ENCODE results near the gene CDK13.
A peak's percentile ranks its signal among the peaks of the same experiment; 100 is the strongest.
"Not testable (repeated sequence)": the region's sequence is repeated elsewhere in the genome, so short reads cannot be mapped to it uniquely, and the experiment has no call there.

Gene CDK13

DNA sequence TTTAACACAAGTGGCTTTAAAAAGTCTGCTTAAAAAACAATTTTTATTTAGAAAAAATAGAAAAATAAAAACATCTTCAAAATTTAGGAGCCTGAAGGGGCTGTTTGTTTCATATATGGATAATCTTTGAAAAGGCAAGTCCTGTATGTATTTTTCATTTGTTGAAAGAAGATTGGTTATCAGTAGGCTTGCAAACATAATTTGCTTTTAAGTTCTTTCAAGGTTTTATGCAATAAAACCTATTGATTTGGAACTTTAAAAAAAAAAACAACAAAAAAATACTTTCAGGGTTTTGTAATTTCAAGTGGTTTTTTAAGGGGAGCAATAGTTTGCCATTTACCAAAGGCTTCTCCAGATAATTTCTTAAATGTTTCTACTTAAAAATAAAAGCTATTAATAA, 148.8 kb downstream of the CDK13 start:
- DNase-seq (ENCODE audit: low read depth), result no peak

DNA sequence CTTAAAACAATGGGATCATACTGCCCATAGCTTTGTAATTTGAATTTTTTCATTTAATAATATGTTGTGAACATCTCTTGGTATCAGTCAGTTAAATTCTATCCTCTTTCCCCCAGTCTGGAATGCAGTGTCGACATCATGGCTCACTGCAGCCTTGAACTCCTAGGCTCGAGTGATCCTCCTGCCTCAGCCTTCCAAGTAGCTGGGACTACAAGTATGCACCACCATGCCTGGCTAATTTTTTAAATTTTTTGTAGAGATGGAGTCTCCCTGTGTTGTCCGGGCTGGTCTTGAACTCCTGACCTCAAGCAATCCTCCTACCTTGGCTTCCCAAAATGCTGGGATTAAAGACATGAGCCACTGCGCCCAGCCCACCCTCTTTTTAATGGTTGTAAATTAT, 149.8 kb downstream of the CDK13 start:
- DNase-seq (ENCODE audit: low read depth), result no peak

DNA sequence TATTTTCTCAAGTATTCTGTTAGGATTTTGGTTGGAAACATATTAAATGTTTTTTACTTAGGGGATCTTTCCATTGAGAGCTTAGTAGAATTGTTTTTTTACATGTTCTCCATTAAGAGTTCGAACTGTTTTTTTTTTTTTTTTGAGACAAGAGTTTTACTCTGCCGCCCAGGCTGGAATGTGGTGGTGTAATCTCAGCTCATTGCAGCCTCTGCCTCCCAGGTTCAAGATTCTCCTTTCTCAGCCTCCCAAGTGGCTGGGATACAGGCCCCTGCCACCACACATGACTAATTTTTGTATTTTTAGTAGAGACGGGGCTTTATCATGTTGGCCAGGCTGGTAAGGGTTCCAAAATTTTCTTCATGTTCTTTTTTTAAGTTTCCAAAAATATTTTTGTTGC, 151.1 kb downstream of the CDK13 start:
- DNase-seq (ENCODE audit: low read depth), result no peak

DNA sequence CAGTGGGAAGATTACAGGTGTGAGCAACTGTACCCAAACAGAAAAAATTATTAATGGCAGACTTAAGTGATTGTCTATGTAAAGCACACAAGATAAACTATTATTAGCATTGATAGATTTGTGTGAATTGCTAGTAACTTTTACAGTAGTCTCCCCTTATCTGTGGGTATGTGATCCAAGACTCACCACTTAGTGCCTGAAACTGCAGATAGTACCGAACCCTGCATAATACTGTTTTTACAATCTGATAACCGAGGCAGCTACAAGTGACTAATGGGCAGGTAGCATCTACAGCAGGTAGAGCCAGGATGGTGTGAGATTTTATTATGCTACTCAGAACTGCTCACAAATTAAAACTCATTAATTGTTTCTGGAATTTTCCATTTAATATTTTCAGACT, 152.8 kb downstream of the CDK13 start:
- no peak for DNase-seq (ENCODE audit: low read depth)

DNA sequence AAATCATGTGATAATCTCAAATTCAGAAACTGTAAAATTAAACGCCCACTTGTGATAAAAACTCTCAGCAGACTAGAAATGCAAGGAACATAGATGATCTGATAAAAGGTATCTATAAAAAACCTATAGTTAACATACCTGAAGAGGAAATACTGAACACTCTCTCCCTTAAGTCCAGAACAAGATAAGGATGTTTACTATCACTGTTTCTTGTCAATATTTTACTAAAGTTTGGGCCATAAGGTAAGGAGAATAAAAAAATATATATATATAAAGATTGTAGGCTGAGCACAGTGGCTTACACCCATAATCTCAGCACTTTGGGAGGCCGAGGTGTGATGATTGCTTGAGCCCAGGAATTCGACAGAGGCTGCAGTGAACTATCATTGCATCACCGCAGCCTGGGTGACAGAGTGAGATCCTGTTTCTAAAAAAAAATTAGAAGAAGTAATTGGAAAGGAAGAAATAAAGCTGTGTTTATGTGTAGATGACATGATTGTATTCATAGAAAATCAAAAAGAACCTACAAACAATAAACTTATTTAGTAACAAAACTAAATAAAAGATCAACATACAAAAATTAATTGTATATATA, 155.9 kb downstream of the CDK13 start:
- DNase-seq (ENCODE audit: low read depth), result no peak

DNA sequence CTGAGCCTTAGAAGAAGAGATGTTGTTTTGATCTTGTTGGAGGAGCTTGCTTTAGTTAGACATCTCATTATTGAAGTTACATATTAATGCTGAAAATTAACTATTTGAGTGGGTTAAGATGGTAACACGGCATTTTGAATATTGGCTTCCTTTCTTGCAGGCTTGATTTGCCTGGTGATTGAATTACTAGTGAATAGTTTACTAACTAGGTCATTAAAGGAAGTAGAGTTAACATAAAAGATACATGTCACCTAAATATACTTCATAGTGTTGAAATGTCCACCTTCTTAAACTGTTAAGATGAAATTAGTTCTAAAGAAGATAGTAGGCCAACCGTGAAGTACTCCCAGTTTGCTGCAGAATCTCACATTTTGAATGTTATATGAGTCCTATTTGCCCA, 165.9 kb downstream of the CDK13 start:
- DNase-seq (ENCODE audit: low read depth), result no peak

DNA sequence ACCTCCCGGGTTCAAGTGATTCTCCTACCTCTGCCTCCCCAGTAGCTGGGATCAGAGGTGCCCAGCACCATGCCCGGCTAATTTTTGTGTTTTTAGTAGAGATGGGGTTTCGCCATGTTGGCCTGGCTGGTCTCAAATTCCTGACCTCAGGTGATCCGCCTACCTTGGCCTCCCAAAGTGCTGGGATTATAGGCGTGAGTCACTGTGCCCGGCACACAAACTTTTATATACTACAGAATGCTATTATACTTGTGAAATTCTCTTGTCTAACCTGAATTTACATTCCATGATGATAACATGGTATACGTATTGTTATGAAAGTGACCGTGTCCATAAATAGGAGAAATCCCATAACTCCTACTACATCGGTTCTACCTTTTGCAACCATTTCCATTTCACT, 167.1 kb downstream of the CDK13 start:
- DNase-seq (ENCODE audit: low read depth), result not testable (repeated sequence)

DNA sequence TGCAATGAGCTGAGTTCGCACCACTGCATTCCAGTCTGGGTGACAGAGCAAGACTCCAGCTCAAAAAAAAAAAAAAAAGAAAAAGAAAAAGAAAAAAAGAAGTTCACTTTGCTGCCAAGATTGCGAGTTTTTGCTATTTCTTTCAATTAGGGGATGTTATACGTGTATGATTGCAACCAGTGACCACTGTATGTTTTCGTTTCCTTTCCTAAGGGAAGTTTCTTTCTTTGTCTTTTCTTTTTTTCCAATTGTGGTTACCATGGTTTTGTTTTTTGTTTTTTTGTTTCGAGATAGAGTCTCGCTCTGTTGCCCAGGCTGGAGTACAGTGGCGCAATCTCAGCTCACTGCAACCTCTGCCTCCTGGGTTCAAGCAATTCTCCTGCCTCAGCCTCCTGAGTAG, 168.1 kb downstream of the CDK13 start:
- not testable (repeated sequence) for DNase-seq (ENCODE audit: low read depth)

DNA sequence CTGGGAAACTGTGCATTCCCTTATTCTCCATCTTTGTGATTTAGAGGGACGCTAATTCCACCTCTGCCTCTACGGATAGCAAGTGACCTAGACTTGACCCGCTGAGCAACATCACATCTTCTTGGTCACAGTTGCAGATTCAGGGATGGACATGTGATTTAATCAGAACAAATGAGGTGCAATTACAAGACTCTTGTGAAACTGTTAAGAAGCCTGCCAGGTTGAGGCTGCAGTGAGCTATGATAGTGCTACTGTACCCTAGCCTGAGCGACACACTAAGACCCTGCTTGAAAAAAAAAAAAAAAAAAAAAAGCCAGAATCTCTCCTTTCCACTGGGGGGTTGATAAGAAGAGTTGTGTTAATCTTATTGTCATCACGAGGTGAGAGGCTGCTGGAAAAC, 170.0 kb downstream of the CDK13 start:
- no peak for DNase-seq (ENCODE audit: low read depth)

DNA sequence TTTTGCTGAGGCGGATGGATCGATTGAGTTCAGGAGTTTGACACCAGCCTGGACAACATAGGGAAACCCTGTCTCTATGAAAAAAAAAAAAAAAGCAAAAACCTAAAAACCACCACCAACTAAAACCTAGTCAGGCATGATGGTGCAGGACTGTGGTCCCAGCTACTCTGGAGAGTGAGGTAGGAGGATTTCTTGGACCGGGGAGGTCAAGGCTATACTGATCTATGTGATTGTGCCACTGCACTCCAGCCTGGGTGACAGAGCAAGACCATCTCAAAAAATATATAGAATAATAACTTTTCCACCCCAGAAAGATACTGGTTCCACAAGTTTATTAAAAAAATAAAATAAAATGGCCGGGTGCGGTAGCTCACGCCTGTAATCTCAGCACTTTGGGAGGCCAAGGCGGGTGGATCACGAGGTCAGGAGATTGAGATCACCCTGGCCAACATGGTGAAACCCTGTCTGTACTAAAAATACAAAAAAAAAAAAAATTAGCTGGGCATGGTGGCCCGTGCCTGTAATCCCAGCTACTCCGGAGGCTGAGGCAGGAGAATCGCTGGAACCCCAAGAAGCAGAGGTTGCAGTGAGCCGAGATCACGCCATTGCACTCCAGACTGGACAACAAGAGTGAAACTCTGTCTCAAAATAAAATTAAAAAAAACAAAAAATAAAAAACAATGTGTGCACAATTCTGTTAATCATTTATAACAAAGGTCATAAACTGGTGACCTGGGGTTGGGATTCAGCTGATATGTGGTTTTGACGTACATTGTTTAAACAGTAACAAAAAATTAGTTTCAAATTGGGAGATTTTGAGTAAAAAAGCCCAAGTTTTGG, 172.3 kb downstream of the CDK13 start:
- not testable (repeated sequence) for DNase-seq (ENCODE audit: low read depth)

DNA sequence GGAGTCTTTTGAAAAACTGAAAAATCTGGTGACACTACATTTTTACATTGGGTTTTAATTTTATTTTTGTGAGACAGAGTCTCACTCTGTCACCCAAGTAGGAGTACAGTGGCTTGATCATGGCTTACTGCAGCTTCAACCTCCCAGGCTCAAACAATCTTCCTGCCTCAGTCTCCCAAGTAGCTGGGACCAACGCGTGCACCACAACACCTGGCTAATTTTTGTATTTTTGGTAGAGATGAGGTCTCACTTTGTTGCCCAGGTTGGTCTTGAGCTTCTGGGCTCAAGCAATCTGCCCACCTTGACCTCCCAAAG, 172.8 kb downstream of the CDK13 start:
- DNase-seq (ENCODE audit: low read depth), result no peak

DNA sequence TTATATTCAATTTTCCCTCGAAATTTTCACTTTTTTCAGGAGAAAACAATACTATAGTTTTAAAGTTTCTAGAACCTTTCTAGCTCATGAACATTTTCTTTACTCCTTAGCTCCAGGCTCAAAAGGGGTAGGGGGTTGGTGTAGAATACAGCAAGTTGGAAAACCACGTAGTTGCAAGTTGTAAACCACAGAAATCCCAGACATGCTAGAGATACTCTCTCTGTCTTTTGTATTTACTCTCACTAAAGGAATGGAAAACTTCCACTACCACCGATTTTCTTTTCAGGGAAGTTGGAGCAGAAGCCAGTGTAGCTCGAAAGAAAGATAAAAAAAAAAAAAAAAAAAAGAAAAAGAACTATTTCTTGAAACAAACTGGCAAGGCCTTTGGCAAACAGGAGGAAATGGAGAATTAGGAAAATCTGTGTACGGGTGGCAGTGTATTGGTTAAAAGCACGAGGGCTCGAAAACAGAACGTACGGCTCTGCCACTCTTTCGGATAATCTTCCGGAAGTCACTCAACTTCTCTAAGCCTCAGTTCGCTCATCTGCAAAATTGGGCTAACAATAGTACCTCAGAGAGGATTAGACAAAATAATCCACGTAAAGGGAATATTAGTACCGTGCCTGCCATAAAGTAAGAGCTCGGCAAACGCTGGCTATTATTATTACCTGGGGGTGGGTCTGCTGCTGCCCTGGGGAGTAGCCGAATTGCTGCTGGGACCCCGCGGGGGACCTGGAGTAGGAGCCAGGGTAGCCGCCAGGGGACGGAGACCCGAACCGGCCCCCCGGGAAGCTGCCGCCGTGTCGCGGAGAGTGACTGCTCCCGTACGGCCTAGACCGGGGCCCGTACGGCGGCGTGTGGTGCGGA, 183.7 kb downstream of the CDK13 start:
- DNase-seq (ENCODE audit: low read depth), result no peak

DNA sequence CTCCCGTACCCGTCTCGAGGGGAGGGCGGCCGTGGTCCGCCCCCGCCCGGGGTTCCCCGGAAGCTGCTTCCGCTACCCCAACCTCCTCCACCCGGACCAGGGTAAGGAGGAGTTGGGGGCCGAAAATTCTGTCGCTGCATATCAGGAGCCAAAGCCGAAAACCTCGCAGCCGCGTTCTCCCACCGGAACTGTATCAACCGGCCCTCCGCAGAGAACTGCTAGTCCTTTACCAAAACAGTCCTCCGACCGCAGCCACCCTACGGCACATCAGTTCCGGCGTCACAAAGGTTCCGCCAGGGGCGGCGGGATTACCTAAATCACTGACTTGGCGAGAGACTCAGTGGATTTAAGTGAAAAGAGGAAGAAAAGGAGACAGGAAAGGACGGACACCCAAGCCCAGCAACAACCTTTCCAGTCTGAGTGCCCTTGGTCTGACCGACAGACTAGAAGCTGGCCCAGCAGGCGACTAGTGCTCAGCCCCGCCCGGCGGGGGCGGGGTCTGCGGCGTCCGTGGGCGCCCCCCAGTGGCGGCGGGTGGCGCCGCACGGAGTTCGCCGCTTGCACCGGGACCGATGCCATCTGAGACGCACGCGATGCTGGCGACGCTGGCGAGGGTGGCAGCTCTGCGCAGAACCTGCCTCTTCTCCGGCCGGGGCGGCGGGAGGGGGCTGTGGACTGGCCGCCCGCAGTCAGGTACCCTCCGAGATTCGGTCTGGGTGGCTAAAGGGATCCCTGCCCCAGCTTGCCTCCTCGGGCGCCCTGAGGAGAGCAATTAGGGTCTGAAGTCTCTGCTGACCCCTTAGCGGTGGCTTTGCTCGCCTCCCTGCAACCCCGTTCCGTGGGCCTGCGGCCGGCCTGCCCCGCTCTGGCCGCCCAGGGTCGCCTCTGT, 184.6 kb downstream of the CDK13 start, which contains the start of the genes MPLKIP and SUGCT:
Gene MPLKIP, minus strand, starts transcription at position 195 of the 889 bp plus-strand sequence. Its CDS starts 55 bp downstream, at position 140.
Gene SUGCT, plus strand, starts transcription at position 578 of the 889 bp plus-strand sequence.
- peak; percentile 74 for DNase-seq (ENCODE audit: low read depth)

DNA sequence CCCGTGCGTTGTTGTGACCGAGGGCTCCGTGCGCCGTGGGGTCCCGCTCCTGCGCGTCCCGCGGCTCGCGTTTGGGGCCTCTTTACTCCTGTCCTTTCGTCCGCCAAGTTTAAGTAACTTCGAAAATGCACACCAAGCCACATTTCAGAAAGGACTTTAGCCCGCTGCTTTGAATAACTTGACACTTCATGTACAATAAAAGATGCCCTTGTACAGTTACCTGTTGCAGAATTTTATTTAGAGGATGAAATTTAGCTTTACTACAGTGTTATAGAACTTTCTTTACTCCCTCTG, 185.2 kb downstream of the CDK13 start:
- peak; percentile 0 for DNase-seq (ENCODE audit: low read depth)

DNA sequence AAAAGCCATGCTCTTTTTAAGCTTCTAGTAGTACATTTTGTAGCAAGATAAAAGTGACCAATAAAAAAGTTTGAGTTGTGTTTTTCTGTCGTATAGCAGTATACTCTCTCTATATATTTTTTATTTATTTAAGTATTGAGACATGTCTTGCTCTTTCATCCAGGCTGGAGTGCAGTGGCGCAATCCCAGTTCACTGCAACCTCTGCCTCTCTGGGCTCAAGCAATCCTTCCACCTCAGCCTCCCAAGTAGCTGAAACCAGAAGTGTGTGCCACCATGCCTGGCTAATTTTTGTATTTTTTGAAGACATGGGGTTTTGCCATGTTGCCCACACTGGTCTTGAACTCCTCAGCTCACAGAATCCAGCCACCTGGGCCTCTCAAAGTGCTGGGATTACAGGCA, 187.5 kb downstream of the CDK13 start:
- no peak for DNase-seq (ENCODE audit: low read depth)

DNA sequence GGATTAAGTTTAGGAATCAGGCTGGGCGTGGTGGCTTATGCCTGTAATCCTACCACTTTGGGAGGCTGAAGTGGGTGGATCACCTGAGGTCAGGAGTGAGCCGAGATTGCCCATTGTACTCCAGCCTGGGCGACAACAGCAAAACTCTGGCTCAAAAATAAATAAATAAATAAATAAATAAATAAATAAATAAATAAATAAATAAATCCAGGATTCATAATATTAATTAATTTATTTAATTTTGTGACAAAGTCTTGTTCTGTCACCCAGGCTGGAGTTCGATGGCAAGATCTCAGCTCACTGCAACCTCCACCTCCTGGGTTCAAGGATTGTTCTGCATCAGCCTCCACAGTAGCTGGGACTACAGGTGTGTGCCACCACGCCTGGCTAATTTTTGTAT, 188.9 kb downstream of the CDK13 start:
- DNase-seq (ENCODE audit: low read depth), result no peak

DNA sequence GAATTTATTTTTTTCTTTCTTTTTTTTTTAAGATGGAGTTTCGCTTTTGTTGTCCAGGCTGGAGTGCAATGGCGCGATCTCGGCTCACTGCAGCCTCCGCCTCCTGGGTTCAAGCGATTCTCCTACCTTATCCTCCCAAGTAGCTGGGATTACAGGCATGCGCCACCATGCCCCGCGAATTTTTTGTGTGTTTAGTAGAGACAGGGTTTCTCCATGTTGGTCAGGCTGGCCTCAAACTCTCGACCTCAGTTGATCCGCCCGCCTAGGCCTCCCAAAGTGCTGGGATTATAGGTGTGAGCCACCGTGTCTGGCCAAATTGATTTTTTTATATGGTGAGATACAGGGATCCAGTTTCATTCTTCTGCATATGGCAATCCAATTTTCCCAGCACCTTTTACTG, 189.8 kb downstream of the CDK13 start:
- not testable (repeated sequence) for DNase-seq (ENCODE audit: low read depth)

DNA sequence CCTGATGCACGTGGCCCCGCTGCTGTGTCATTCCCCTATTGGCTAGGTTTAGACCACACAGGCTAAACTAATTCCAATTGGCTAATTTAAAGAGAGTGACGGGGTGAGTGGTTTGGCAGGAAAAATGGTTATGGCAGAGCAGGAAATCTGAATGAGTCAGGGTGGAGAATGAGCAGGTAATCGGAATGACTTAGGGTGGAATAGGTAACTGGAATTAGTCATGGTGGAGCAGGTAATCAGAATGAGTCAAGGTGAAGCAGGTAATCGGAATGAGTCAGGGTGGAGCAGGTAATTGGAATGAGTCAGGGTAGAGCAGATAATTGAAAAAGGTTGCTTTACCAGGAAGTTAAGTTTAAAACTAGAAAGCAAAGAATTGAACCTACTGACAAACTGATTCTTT, 191.9 kb downstream of the CDK13 start:
- DNase-seq (ENCODE audit: low read depth), result not testable (repeated sequence)

DNA sequence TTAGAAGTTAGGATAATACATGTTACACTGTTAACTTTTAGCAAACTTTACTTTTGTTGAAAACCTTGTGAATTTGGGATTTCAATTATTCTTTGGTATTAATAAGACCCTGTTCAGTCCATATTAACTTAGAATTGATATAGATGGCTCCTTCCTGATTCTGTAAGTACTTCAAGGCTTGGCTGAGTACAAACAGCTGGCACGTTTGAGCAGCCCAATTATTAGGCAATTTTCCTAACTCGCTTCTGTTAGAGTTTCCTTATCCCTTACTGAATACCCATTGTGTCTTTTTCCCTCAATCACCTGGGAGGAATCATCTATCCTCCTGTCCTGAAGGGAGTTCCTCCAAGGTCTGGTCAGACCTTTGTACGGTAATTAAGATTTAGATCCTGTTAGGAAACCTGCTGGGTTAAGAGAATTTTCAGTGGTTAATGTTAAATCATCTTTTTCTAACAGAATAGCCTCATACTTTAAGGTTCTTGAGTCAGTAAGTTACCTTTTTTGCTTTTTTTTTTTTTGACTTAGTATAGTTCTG, 195.6 kb downstream of the CDK13 start:
- DNase-seq (ENCODE audit: low read depth), result not testable (repeated sequence)

DNA sequence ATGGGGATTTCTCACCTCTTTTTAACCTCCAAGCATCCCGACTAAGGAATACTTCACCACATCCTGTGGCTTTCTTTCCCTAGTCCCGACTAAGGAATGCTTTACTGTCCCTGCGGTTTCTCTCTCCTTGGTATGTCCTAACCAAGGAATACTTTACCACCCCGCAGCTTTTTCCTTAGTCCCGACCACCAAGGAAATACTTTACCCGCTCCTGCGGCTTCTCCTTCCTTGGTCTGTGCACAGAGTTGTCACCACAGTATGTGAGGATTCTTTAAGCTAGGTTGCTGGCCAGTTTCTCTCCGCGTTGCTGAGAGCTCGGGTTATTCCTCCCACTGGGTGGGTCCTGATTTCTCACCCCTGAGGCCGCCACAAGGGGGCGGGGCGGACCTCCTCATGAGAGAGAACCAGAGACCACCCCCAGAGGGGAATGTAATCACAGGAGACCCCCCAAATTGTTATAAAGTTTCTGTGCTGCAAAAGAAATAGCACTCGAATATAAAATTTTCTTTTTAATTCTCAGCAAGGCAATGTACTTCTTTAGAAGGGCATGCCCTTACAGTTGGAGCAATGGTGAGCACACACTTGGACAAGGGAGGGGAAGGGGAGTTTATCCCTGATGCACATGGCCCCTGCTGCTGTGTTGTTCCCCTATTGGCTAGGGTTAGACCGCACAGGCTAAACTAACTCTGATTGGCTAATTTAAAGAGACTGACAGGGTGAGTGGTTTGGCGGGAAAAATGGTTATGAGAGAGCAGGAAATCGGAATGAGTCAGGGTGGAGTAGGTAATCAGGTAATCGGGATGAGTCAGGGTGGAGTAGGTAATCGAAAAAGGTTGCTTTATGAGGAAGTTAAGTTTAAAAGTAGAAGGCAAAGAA, 197.6 kb downstream of the CDK13 start:
- DNase-seq (ENCODE audit: low read depth), result no peak

DNA sequence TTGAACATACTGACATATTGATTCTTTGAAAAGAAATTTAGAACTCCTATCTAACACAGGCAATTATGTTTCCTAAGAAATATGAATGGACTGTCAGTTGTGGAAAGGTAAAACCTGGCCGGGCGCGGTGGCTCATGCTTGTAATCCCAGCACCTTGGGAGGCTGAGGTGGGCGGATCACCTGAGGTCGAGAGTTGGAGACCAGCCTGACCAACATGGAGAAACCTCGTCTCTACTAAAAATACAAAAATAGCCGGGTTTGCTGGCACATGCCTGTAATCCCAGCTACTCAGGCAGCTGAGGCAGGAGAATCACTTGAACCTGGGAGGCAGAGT, 198.2 kb downstream of the CDK13 start:
- DNase-seq (ENCODE audit: low read depth), result not testable (repeated sequence)

All from stimulated activated CD4-positive, alpha-beta T cell treated with anti-CD3 and anti-CD28 coated beads, Interleukin-2, amount 100 ng/mL, for 4 hours (primary cell).